ENCODE results near the gene MYO19.

Gene MYO19

DNA sequence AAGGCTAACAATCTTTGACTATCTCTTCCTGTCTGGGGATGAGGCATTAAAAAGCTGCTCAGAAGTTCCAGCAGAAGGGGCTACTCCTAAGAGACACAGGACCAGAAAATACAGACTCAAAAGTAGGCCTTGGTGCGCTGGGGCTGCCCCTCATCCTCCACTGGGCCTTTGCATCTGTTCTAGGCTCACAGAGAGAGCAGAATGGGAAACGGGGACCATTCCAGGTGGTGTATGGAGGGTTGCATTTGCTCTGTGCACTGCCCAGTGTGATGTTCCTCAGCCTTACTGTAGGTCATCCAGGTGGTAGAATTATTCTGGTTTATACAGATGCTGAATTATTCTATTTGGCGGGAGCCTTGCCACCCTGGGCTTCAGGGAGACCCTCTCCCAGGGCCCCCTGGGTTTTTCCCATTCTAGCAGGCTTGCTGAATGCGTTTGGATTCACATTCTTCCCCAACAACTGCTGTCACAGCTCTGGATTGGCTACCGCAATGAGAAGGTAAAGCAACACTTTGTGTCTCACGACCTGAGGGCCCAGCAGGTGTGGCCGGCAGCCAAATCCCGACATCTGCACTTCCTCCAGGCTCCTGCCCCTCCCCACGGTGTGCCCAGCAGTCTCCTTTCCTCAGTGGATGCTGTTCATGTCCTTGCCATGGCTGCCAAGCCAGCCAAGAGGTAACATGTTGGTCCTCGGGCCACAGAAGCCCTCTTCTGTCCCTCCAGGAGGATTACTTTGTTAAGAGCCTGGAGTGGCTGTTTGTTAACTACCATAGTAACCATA lies 73.1 kb downstream of the MYO19 start:
- H3K4me2 ChIP-seq (ENCODE audit: low read depth, low read length): no peak overlapping the region
- no peaks in the 10 kb centered on the region for H3K4me1 ChIP-seq (ENCODE audit: low read length)
- DNase-seq: no peak
- H3K9me3 ChIP-seq (replicated peaks; ENCODE audit: insufficient read depth, low read length): no peaks in the 10 kb centered on the region
- H3K27ac ChIP-seq (ENCODE audit: low read length): no peak overlapping the region
- H3K9me2 ChIP-seq (replicated peaks; ENCODE audit: insufficient read depth, low read length): no peaks in the 10 kb centered on the region
- H3F3A ChIP-seq (ENCODE audit: insufficient read depth, low read length): no peaks in the 10 kb centered on the region
- no peak overlapping the region for H2AFZ ChIP-seq (ENCODE audit: low read length)
- no peaks in the 10 kb centered on the region for H3K79me2 ChIP-seq (ENCODE audit: low read length)
- H3K9ac ChIP-seq (ENCODE audit: low read length): no peak overlapping the region
- peaks cover 30% of the 10 kb centered on the region for H3K27me3 ChIP-seq (replicated peaks; ENCODE audit: insufficient read depth, low read length)
- H3K36me3 ChIP-seq (replicated peaks; ENCODE audit: insufficient read depth, low read length): no peaks in the 10 kb centered on the region
- no peaks in the 10 kb centered on the region for H4K20me1 ChIP-seq (ENCODE audit: insufficient read depth, low read length)
- H3K4me3 ChIP-seq (ENCODE audit: low read length): no peak overlapping the region
- TF ChIP-seq EZH2 (optimal IDR thresholded peaks at IDR 0.05; ENCODE audit: low read depth, low read length) (no peak), EZH2phosphoT487 (IDR thresholded peaks at IDR 0.05; ENCODE audit: low read length) (no peak)
- TF ChIP-seq, protein P1, sequence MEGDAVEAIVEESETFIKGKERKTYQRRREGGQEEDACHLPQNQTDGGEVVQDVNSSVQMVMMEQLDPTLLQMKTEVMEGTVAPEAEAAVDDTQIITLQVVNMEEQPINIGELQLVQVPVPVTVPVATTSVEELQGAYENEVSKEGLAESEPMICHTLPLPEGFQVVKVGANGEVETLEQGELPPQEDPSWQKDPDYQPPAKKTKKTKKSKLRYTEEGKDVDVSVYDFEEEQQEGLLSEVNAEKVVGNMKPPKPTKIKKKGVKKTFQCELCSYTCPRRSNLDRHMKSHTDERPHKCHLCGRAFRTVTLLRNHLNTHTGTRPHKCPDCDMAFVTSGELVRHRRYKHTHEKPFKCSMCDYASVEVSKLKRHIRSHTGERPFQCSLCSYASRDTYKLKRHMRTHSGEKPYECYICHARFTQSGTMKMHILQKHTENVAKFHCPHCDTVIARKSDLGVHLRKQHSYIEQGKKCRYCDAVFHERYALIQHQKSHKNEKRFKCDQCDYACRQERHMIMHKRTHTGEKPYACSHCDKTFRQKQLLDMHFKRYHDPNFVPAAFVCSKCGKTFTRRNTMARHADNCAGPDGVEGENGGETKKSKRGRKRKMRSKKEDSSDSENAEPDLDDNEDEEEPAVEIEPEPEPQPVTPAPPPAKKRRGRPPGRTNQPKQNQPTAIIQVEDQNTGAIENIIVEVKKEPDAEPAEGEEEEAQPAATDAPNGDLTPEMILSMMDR (IDR thresholded peaks at IDR 0.05; ENCODE audit: low read length): no peak

DNA sequence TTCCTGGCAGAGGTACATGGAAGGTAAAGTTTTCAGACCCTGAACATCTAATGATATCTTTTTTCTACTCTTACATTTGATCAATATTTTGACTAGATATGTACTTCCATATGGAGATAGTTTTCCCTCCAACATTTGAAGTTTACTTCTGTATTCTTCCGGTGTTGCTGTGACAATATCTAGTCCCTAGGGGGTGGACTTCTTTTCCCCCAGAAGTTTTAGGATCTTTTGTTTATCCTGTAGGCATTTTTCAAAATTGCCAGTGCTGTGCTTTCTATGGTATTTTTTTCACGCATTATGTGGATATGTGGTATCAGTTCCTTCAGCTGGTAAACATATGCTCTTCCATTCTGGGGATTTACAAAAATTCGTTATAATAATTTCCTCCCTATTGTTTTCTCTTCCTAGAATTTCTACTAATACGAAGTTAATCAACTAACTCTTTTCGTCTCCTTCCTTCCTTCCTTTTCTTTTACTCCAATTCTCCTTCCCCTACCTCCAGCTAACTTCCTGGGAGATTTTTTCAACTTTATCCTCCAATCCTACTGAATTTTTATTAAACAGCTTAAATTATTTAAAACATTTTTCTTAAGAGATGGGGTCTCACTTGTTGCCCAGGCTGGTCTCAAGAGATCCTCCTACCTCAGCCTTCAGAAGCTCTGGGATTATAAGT lies 74.3 kb downstream of the MYO19 start:
- no peaks in the 10 kb centered on the region for H3K9me3 ChIP-seq (replicated peaks; ENCODE audit: insufficient read depth, low read length)
- no peak overlapping the region for H3K4me2 ChIP-seq (ENCODE audit: low read depth, low read length)
- H3K9ac ChIP-seq (ENCODE audit: low read length): no peak overlapping the region
- no peaks in the 10 kb centered on the region for H4K20me1 ChIP-seq (ENCODE audit: insufficient read depth, low read length)
- no peaks in the 10 kb centered on the region for H3K9me2 ChIP-seq (replicated peaks; ENCODE audit: insufficient read depth, low read length)
- H3K27me3 ChIP-seq (replicated peaks; ENCODE audit: insufficient read depth, low read length): peaks cover 34% of the 10 kb centered on the region
- H3K27ac ChIP-seq (ENCODE audit: low read length): no peak overlapping the region
- H3K79me2 ChIP-seq (ENCODE audit: low read length): no peaks in the 10 kb centered on the region
- no peaks in the 10 kb centered on the region for H3K4me1 ChIP-seq (ENCODE audit: low read length)
- no peaks in the 10 kb centered on the region for H3K36me3 ChIP-seq (replicated peaks; ENCODE audit: insufficient read depth, low read length)
- H3K4me3 ChIP-seq (ENCODE audit: low read length): no peak overlapping the region
- H3F3A ChIP-seq (ENCODE audit: insufficient read depth, low read length): no peaks in the 10 kb centered on the region
- TF ChIP-seq, protein P1 (IDR thresholded peaks at IDR 0.05; ENCODE audit: low read length): no peak
- TF ChIP-seq EZH2 (optimal IDR thresholded peaks at IDR 0.05; ENCODE audit: low read depth, low read length) (no peak), EZH2phosphoT487 (IDR thresholded peaks at IDR 0.05; ENCODE audit: low read length) (no peak)
- DNase-seq: no peak
- no peak overlapping the region for H2AFZ ChIP-seq (ENCODE audit: low read length)

DNA sequence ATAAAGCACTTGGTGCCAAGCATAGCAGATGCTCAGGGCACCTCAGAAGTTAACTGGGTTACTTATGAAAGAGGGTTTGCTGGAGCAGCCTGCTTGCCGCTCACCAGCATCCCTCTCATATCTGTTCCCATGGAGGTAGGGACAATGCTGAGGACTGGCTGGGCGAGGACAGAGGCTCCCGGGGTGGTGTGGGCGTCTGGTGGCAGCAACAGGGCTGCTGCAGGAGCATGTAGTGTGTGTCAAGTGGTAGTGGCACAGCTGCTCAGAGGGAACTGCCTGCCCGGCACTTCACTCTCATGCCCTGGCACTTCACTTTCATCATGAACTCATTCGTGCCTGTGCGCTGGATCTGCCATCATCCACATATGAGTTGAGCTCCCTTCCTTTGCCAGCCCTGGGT lies 75.1 kb downstream of the MYO19 start:
- TF ChIP-seq EZH2phosphoT487 (IDR thresholded peaks at IDR 0.05; ENCODE audit: low read length) (no peak), EZH2 (optimal IDR thresholded peaks at IDR 0.05; ENCODE audit: low read depth, low read length) (no peak)
- TF ChIP-seq, protein P1 (IDR thresholded peaks at IDR 0.05; ENCODE audit: low read length): no peak
- Histone ChIP-seq H3K36me3 (replicated peaks; ENCODE audit: insufficient read depth, low read length) (no peaks in the 10 kb centered on the region), H3K79me2 (ENCODE audit: low read length) (no peaks in the 10 kb centered on the region), H3K9ac (ENCODE audit: low read length) (no peak overlapping the region), H3K27me3 (replicated peaks; ENCODE audit: insufficient read depth, low read length) (peaks cover 34% of the 10 kb centered on the region), H3K9me3 (replicated peaks; ENCODE audit: insufficient read depth, low read length) (no peaks in the 10 kb centered on the region), H3K27ac (ENCODE audit: low read length) (no peak overlapping the region), H3K4me3 (ENCODE audit: low read length) (no peak overlapping the region), H2AFZ (ENCODE audit: low read length) (no peak overlapping the region), H4K20me1 (ENCODE audit: insufficient read depth, low read length) (no peaks in the 10 kb centered on the region), H3K4me2 (ENCODE audit: low read depth, low read length) (no peak overlapping the region), H3F3A (ENCODE audit: insufficient read depth, low read length) (no peaks in the 10 kb centered on the region), H3K9me2 (replicated peaks; ENCODE audit: insufficient read depth, low read length) (no peaks in the 10 kb centered on the region), H3K4me1 (ENCODE audit: low read length) (no peaks in the 10 kb centered on the region)
- no peak for DNase-seq
